22Rv1 (cell line): ENCODE results near the gene PTBP2.
"Not testable (repeated sequence)": the region's sequence is repeated elsewhere in the genome, so short reads cannot be mapped to it uniquely, and the experiment has no call there.

ENCODE experiments used
- CTCF ChIP-seq: fragments of 450-650 bp; IDR thresholded peaks from 2 replicates; pipeline ENCODE4 v1.5.1; 2017; ENCODE audit warnings: mild to moderate bottlenecking
- ZFX ChIP-seq: fragments of 450-650 bp; IDR thresholded peaks from 2 replicates; pipeline ENCODE4 v1.6.1; 2017; ENCODE audit warnings: antibody characterized with exemption, borderline replicate concordance

DNA sequence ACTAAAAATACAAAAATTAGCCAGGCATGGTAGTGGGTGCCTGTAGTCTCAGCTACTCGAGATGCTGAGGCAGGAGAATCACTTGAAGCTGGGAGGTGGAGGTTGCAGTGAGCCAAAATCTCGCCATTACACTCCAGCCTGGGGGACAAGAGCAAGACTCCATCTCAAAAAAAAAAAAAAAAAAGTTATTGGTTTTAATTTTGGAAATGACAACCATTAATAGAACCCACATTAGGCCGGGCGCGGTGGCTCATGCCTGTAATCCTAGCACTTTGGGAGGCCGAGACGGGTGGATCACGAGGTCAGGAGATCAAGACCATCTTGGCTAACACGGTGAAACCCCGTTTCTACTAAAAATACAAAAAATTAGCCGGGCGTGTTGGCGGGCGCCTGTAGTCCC is 80.1 kb downstream of the PTBP2 start:
- not testable (repeated sequence) for TF ChIP-seq CTCF, ZFX
